Ectodermal cell (in vitro differentiated cells): ENCODE results near the gene DCUN1D2.

ENCODE experiments used
- H3K27ac ChIP-seq: 2 replicates; pipeline ENCODE4 v1.7.0; 2013; ENCODE audit warnings: mild to moderate bottlenecking, low read depth, low read length; ENCODE audit not compliant: insufficient read depth, poor library complexity, severe bottlenecking
- H3K27me3 ChIP-seq: 2 replicates; pipeline ENCODE4 v1.7.0; 2013; ENCODE audit warnings: mild to moderate bottlenecking, low read length; ENCODE audit not compliant: insufficient read depth, control insufficient read depth, poor library complexity, severe bottlenecking
- H3K36me3 ChIP-seq: one replicate; pipeline ENCODE4 v1.7.0; 2013; ENCODE audit warnings: low read length; ENCODE audit not compliant: control insufficient read depth, insufficient read depth
- H3K4me1 ChIP-seq: one replicate; pipeline ENCODE4 v1.7.0; 2013; ENCODE audit warnings: low read length; ENCODE audit not compliant: control insufficient read depth, insufficient read depth
- H3K4me3 ChIP-seq: 2 replicates; pipeline ENCODE4 v1.7.0; 2013; ENCODE audit warnings: low read depth, low read length, control low read depth; ENCODE audit not compliant: insufficient read depth
- H3K9me3 ChIP-seq: 2 replicates; pipeline ENCODE4 v1.7.0; 2013; ENCODE audit warnings: mild to moderate bottlenecking, low read length, moderate library complexity; ENCODE audit not compliant: control insufficient read depth
- WGBS, 2 experiments: methylation state at CpG; one replicate each; pipeline ENCODE4 v1.1.7; 2013; ENCODE audit warnings: missing lambda C conversion rate in 2 of 2; 5-methylcytosine and 5-hydroxymethylcytosine counted together

DCUN1D2 gene

GRCh38 chr13:113433391-113433916 is 57.1 kb downstream of the DCUN1D2 start:
- Histone ChIP-seq H3K4me3 (no peak overlapping the region), H3K27me3 (no peaks in the 10 kb centered on the region), H3K27ac (no peak overlapping the region), H3K4me1 (no peaks in the 10 kb centered on the region), H3K9me3 (no peaks in the 10 kb centered on the region), H3K36me3 (no peaks in the 10 kb centered on the region)
- 94 to 95% methylated on average over 19 to 21 of the region's 21 CpGs for WGBS, 2 experiments

DNA sequence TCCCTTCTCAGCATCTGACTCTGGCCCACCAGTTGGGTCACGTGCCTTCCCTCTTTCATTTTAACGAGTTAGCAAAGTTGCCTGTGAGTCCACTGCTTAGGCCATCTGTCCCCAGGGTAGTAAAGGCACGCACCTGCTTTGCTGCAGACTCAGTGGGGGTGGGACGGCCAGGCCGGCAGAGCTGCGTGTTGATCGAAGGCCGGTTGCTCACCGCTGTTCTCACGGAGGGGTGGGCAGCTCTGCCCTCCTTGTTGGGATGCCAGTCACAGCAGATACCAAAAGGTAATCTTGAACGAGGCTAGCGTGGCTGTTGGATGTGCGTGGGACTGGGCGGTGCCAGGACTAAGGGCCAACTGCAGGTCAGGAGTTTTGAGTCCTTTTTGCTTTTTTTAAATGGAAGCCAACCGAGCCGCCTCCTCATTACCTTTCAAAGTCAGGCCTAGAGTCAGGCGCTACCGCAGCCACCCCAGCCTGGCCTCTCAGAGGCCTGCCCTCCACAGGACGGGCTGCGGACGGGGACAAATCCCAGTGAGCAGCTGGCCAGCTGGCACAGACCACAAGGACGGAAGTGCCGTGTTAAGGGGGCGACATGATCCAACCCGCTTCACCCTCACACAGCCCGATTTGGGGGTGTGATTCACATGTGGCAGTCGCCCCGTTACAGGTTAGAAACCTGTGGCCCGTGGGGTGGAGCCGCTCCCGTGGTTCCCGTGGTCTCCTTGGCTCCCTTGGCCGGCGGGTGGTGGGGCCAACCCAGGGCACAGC is 57.8 kb downstream of the DCUN1D2 start:
- Histone ChIP-seq H3K27me3 (no peaks in the 10 kb centered on the region), H3K27ac (no peak overlapping the region)
- 89 to 90% methylated on average over 34 of the region's 34 CpGs for WGBS, 2 experiments

DNA sequence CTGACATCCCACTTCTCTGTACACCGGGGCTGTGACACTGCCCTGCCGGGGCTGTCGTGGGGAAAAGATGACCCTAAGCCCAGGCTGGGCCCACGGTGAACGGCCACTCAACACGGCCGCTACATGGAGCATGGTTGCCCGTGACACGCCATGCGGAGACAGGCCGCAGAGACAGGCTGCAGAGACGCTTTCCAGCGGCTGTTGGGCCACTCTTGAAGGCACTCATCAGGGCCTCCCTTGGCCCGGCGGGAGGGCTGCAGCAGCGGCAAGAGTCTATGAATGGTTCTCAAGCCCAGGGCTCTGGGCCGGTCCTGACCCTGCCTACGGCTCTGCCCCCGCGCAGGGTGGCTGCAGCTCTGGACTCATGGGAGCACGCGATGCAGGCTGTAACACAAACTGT is 59.3 kb downstream of the DCUN1D2 start:
- Histone ChIP-seq H3K27me3 (no peaks in the 10 kb centered on the region), H3K4me3 (no peak overlapping the region), H3K36me3 (no peaks in the 10 kb centered on the region), H3K9me3 (no peaks in the 10 kb centered on the region), H3K4me1 (no peaks in the 10 kb centered on the region), H3K27ac (no peak overlapping the region)
- WGBS, 2 experiments = 83 to 86% methylated on average over 22 of the region's 22 CpGs

More for the DNA sequence above, 57.8 kb downstream of the DCUN1D2 start:
- H3K4me1 ChIP-seq = no peaks in the 10 kb centered on the region
- no peaks in the 10 kb centered on the region for H3K36me3 ChIP-seq
- H3K4me3 ChIP-seq = no peak overlapping the region
- H3K9me3 ChIP-seq = no peaks in the 10 kb centered on the region

- no peaks in the 10 kb centered on the region for H3K36me3 ChIP-seq
- H3K4me3 ChIP-seq = no peak overlapping the region
- no peaks in the 10 kb centered on the region for H3K4me1 ChIP-seq
- 93 to 95% methylated on average over 23 of the region's 23 CpGs for WGBS, 2 experiments
- H3K27me3 ChIP-seq = no peaks in the 10 kb centered on the region
- H3K27ac ChIP-seq = no peak overlapping the region
- H3K9me3 ChIP-seq = no peaks in the 10 kb centered on the region
Measured at GRCh38 chr13:113430378-113431110, 60.0 kb downstream of the DCUN1D2 start.

- H3K27me3 ChIP-seq = no peaks in the 10 kb centered on the region
- no peaks in the 10 kb centered on the region for H3K9me3 ChIP-seq
- 95% methylated on average over 16 of the region's 16 CpGs for WGBS, 2 experiments
- H3K4me1 ChIP-seq = no peaks in the 10 kb centered on the region
- no peaks in the 10 kb centered on the region for H3K36me3 ChIP-seq
- no peak overlapping the region for H3K27ac ChIP-seq
- H3K4me3 ChIP-seq = no peak overlapping the region
Measured at GRCh38 chr13:113429608-113429985, 60.9 kb downstream of the DCUN1D2 start.

DNA sequence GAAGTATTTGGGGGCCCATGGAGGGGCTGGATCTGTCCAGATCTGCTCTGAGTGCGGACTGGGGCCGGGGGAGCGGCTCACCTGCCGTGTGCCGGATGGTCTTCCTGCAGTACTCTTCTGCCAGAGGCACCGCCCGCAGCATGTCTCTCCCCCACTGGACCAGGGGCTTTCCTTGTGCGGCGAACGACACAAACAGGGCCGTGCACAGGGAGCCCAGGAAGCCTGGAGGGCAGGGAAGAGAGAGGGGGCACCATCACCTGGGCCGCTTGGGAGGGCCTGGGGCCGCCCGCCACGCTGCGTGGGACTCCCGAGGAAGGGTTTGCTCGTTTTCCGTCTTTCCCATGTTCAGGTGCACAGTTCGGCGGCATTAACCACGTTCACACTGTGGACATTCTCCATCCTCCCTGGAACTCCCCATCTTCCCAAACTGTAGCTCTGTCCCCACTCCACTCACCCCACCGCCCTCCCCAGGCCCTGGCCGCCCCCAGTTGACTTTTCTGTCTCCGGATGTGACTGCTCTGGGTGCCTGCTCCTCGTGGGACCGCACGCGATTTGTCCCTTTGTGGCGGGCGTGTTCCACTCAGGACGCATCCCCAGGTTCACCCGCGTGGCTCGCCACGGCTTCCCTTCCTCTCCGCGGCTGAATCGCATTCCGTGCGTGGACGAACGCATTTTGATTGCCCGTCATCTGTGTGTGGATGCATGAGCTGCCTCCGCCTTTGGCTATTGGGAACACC is 61.5 kb downstream of the DCUN1D2 start:
- Histone ChIP-seq H3K27ac (no peak overlapping the region), H3K27me3 (no peaks in the 10 kb centered on the region), H3K4me3 (no peak overlapping the region), H3K4me1 (no peaks in the 10 kb centered on the region), H3K9me3 (no peaks in the 10 kb centered on the region), H3K36me3 (no peaks in the 10 kb centered on the region)
- 94% methylated on average over 45 of the region's 45 CpGs for WGBS, 2 experiments

- H3K9me3 ChIP-seq = no peaks in the 10 kb centered on the region
- H3K27me3 ChIP-seq = no peaks in the 10 kb centered on the region
- no peaks in the 10 kb centered on the region for H3K4me1 ChIP-seq
- H3K4me3 ChIP-seq = no peak overlapping the region
- 91 to 93% methylated on average over 17 of the region's 17 CpGs for WGBS, 2 experiments
- H3K27ac ChIP-seq = no peak overlapping the region
- H3K36me3 ChIP-seq = no peaks in the 10 kb centered on the region
Measured at GRCh38 chr13:113428469-113428865, 62.0 kb downstream of the DCUN1D2 start.

- Histone ChIP-seq H3K4me3 (no peak overlapping the region), H3K27me3 (no peaks in the 10 kb centered on the region), H3K36me3 (no peaks in the 10 kb centered on the region), H3K4me1 (no peaks in the 10 kb centered on the region), H3K27ac (no peak overlapping the region), H3K9me3 (no peaks in the 10 kb centered on the region)
- 91 to 92% methylated on average over 31 of the region's 31 CpGs for WGBS, 2 experiments
Measured at GRCh38 chr13:113427562-113428468, 62.7 kb downstream of the DCUN1D2 start.

GRCh38 chr13:113426591-113426986 is 63.9 kb downstream of the DCUN1D2 start:
- no peak overlapping the region for H3K4me3 ChIP-seq
- no peaks in the 10 kb centered on the region for H3K36me3 ChIP-seq
- 93% methylated on average over 15 of the region's 15 CpGs for WGBS, 2 experiments
- no peaks in the 10 kb centered on the region for H3K27me3 ChIP-seq
- no peak overlapping the region for H3K27ac ChIP-seq
- no peaks in the 10 kb centered on the region for H3K9me3 ChIP-seq
- no peaks in the 10 kb centered on the region for H3K4me1 ChIP-seq
